Upper lobe of right lung (tissue), 1 donor: ENCODE results near the gene OLFM2. TPM values are rescaled to one million over a fixed set of nuclear protein-coding genes. Genes with fewer than 3 reads are reported as not detected.
"Not testable (repeated sequence)": the region's sequence is repeated elsewhere in the genome, so short reads cannot be mapped to it uniquely, and the experiment has no call there.

Experiments
- ATAC-seq: fragments of 200-7000 bp; cut with Tn5 transposase; one replicate; pipeline ENCODE4 v1.9.1; 2020; ENCODE audit warnings: mild to moderate bottlenecking, moderate library complexity
- DNase-seq: peaks from one replicate; pipeline ENCODE4 v3.0.0-alpha.2; 2020
- H3K27ac ChIP-seq: fragments of 200-600 bp; one replicate; pipeline ENCODE4 v1.8.0; 2022
- H3K27me3 ChIP-seq: fragments of 200-600 bp; one replicate; pipeline ENCODE4 v1.8.0; 2022; ENCODE audit warnings: mild to moderate bottlenecking
- H3K36me3 ChIP-seq: fragments of 200-600 bp; one replicate; pipeline ENCODE4 v1.8.0; 2022
- H3K4me1 ChIP-seq: fragments of 200-600 bp; one replicate; pipeline ENCODE4 v1.8.0; 2022
- H3K4me3 ChIP-seq: fragments of 200-600 bp; one replicate; pipeline ENCODE4 v1.8.0; 2022; ENCODE audit warnings: mild to moderate bottlenecking
- H3K9me3 ChIP-seq: fragments of 200-600 bp; one replicate; pipeline ENCODE4 v1.8.0; 2022
- intact Hi-C: fragments of 100-400 bp; cut with DNase I; formaldehyde crosslinking; loops from one replicate; pipeline ENCODE4 v1.11.0; 2022
- total RNA-seq: library from RNA; stranded (reverse); fragmentation: NEBNext Ultra II Directional; extraction: Animal tissue kit (Norgen Biotek cat#: 25700); gene quantifications from one replicate; pipeline ENCODE4 v1.2.1, GENCODE V29; 2021
- TF ChIP-seq, protein P1 (sequence below): fragments of 200-600 bp; IDR thresholded peaks from one replicate; pipeline ENCODE4 v1.8.0; 2022; ENCODE audit warnings: antibody characterized with exemption
- donor health status: DM: no; HTN: yes; CAD: no; lungs with severe emphysema.

The OLFM2 gene
- total RNA-seq, 1 donor from 2014 or later, result 14.6 TPM

DNA sequence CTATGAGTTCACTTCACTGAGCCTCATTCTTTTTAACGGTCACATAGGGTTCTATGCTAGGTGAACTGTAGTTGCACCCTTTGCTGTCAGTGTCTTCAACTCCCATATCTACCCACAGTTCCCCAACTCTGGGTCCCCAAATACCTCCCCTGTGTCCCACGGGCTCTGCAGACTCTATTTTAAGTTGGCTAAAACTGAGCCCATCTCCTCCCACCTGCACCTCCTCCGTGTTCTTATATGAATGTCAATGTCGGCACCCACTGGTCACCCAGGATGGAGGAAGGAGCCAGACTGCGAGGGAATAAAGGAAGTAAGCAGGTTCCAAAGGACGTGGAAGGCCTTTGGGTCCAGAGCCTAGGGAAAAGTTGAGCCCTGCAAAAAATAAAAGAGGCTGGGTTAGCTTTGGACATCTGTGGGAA, 102.0 kb downstream of the OLFM2 start:
- intact Hi-C loops, result no loop called here
- ATAC-seq, result no peak
- H3K4me1 ChIP-seq, result peaks cover 13% of the 10 kb centered on the region
- H3K36me3 ChIP-seq, result peaks cover 16% of the 10 kb centered on the region
- no peak for DNase-seq
- no peaks in the 10 kb centered on the region for H3K27me3 ChIP-seq
- TF ChIP-seq, protein P1, sequence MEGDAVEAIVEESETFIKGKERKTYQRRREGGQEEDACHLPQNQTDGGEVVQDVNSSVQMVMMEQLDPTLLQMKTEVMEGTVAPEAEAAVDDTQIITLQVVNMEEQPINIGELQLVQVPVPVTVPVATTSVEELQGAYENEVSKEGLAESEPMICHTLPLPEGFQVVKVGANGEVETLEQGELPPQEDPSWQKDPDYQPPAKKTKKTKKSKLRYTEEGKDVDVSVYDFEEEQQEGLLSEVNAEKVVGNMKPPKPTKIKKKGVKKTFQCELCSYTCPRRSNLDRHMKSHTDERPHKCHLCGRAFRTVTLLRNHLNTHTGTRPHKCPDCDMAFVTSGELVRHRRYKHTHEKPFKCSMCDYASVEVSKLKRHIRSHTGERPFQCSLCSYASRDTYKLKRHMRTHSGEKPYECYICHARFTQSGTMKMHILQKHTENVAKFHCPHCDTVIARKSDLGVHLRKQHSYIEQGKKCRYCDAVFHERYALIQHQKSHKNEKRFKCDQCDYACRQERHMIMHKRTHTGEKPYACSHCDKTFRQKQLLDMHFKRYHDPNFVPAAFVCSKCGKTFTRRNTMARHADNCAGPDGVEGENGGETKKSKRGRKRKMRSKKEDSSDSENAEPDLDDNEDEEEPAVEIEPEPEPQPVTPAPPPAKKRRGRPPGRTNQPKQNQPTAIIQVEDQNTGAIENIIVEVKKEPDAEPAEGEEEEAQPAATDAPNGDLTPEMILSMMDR, result no peak
- H3K9me3 ChIP-seq, result no peaks in the 10 kb centered on the region
- peak overlapping the region; percentile 85 for H3K4me3 ChIP-seq
- peak overlapping the region; percentile 73 for H3K27ac ChIP-seq

DNA sequence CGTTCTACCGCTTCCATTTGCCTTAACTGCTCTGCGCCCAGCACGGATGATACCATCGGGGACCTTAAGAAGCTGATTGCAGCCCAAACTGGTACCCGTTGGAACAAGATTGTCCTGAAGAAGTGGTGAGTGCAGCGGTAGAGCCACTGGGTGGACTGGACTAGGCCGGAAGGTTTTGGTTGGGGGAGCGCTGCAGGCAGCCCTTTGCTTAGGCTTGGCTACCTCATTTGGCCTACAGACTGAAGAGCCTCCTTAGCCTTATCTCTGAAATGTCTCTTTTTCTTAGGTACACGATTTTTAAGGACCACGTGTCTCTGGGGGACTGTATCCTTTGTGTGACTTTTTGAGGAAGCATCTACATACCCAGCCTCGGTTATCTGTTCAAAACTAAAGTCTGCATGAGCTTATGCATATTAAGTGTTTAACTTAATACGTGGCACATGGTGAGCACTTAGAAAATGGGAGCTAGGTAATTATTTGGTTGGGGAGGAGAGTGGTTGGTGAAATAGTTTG, 107.7 kb downstream of the OLFM2 start:
- intact Hi-C loops, result no loop called here
- DNase-seq (no peak), ATAC-seq (no peak)
- Histone ChIP-seq H3K27ac (peak overlapping the region; percentile 85), H3K27me3 (no peaks in the 10 kb centered on the region), H3K9me3 (no peaks in the 10 kb centered on the region), H3K4me1 (peaks cover 24% of the 10 kb centered on the region), H3K4me3 (peak overlapping the region; percentile 91), H3K36me3 (peaks cover 13% of the 10 kb centered on the region)
- TF ChIP-seq, protein P1, result no peak

DNA sequence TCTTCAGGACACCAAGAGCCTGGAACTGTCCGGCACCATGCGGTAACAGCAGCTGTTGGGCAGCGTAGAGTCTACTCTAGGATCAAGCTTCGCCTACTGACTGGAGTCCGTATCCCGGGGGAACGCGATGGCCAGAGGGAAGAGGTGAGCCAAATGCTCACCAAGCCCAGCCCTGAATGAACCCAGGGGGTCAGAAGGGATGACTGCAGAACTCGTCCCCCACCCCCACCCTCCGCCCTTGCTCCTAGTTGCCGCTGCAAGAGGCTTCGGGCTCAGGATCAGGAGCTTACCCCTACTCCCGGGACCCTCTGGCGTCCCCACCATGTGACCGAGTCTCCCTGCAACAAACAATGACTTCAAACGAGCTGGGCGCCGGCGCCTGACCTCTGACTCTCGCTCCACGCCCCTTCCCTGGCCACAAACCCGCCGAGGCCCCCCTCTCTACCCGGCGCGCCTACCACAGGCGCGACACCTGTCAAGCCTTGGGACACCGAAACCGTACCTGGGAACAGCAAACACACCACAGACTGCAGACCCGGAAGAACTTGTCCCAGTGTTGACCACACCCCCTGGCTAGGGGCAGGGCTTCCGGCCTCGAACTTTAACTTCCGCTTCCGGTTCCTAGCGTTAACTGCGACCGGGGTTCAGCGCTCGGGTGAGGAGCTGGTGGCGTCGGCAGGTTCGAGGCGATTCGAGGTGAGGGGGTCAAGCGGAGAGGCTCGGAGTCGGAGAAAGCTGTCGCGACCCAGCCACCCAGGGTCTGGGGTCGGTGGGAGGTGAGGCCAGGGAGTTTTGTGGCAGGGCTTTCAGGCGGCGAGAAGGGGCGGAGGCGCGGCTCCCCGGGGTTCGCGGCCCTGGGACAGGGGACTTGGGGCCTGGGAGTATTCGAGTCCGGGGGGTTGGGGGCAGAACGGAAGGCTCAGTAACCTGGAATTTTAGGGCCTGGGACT, 108.8 kb downstream of the OLFM2 start, which contains the start of gene UBL5:
TSS of gene UBL5 (plus strand) at position 630 of the 950 bp plus-strand sequence. CDS start 420 bp downstream, outside the sequence.
- H3K27me3 ChIP-seq, result no peaks in the 10 kb centered on the region
- H3K4me3 ChIP-seq, result peak within 1 kb of the TSS; percentile 91
- peaks cover 13% of the 10 kb centered on the region for H3K36me3 ChIP-seq
- DNase-seq, result peak; percentile 92
- intact Hi-C loops, result no loop called here
- ATAC-seq, result peak; percentile 99
- H3K4me1 ChIP-seq, result peaks cover 24% of the 10 kb centered on the region
- no peaks in the 10 kb centered on the region for H3K9me3 ChIP-seq
- TF ChIP-seq, protein P1, result no peak
- peak within 1 kb of the TSS; percentile 85 for H3K27ac ChIP-seq

DNA sequence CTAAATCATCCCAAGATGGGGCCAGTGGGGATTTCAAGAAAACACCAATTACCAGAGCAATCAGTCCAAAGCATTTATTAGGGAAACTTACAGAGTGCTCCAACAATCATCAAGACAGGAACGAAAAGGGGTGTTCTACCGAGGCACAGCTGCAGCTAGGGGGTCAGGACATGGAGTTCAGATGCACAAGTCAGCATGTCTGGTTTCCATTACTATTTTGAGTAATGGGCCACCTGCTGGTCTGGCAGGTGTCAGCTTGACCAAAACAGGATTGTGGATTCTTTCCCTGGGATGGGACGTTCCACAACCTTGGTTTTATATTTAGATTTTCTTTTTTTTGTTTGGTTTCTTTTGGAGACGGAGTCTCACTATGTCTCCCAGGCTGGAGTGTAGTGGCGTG, 112.5 kb downstream of the OLFM2 start:
- Histone ChIP-seq H3K9me3 (no peaks in the 10 kb centered on the region), H3K4me3 (no peak overlapping the region), H3K4me1 (peaks cover 24% of the 10 kb centered on the region), H3K27ac (no peak overlapping the region), H3K36me3 (no peaks in the 10 kb centered on the region), H3K27me3 (no peaks in the 10 kb centered on the region)
- no peak for ATAC-seq
- TF ChIP-seq, protein P1, result no peak
- intact Hi-C loops, result no loop called here
- no peak for DNase-seq

DNA sequence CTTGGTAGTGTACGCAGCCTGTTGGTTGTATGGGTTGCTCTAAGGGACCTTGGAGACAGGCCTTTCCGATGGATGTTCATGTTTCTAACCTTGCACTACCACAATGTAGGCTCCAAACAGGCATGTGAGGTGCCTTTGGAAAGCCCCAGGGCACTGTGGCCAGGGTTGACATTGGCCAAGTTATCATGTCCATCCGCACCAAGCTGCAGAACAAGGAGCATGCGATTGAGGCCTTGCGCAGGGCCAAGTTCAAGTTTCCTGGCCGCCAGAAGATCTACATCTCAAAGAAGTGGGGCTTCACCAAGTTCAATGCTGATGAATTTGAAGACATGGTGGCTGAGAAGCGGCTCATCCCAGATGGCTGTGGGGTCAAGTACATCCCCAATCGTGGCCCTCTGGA, 116.3 kb downstream of the OLFM2 start:
- H3K27me3 ChIP-seq, DNase-seq, H3K36me3 ChIP-seq, H3K9me3 ChIP-seq, ATAC-seq, intact Hi-C loops: not testable (repeated sequence)
- H3K4me3 ChIP-seq, result peak overlapping the region; percentile 41
- peaks cover 20% of the 10 kb centered on the region for H3K4me1 ChIP-seq
- H3K27ac ChIP-seq, result peak overlapping the region; percentile 68

DNA sequence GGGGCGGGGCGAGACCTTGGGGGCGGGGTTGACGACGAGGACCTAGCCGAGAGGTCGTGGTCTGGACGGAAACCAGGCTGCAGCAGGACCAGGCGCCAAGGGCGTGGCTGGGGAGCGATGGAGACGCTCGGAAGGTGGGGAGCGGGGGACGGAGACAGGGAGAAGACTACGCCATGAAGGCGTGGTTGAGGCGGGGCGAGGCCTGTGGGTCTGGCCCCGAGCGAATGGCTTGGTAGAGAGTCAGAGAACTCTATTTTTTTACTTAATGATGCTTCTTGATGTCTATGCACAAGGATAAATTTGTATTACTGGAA, 116.8 kb downstream of the OLFM2 start:
- DNase-seq (no peak), ATAC-seq (no peak)
- Histone ChIP-seq H3K4me3 (peak overlapping the region; percentile 41), H3K27ac (peak overlapping the region; percentile 68), H3K9me3 (no peaks in the 10 kb centered on the region), H3K36me3 (no peaks in the 10 kb centered on the region), H3K4me1 (peaks cover 20% of the 10 kb centered on the region), H3K27me3 (no peaks in the 10 kb centered on the region)
- intact Hi-C loops, result no loop called here
- TF ChIP-seq, protein P1, result no peak
